NCI-H146 treated with DMSO at 0.1 percent for 48 hours (cell line): ENCODE measurements around the gene COL24A1.
"Not testable (repeated sequence)": the region's sequence is repeated elsewhere in the genome, so short reads cannot be mapped to it uniquely, and the experiment has no call there.

Experiments
- DNase-seq: peaks from one replicate; lab custom pipeline; 2025; ENCODE audit not compliant: unreplicated experiment; lab: John Stamatoyannopoulos, UW

The COL24A1 gene

DNA sequence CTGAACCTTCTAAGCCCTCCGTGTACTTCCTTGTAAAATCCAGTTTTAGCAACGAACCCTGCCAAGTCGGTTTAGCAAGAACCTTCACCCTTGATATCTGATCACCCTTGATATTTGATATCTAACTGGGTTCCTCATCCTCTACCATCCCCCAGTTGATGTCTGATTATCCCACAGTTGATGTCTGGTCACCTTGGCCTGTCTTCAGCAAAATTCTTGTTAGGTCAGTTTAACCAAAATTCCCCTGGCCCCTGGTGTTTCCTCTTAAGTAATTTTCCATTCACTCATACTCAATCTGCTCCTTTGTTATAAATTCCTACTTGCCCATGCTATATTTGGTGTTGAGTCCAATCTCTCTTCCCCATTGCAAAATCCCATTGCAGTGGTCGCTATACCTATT lies 333.9 kb downstream of the COL24A1 start:
- DNase-seq = no peak

DNA sequence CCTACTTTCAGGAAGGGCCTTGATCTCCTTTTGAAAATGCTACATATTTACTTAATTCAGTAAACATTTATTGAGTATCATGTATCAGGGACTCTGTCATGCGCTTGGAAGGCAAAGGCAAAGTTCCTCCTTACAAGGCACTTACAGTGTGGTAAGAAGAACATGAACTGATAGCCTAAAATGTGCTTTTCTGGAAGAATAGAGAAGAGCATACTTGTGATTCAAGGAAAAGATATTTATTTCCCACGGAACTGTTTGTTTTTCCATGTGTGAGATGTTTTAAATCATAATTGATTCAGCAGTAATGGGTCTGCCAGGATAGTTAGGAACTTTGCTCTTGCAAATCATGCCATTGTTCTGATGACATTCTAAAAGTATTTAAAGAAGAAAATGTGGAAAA lies 338.2 kb downstream of the COL24A1 start:
- no peak for DNase-seq

DNA sequence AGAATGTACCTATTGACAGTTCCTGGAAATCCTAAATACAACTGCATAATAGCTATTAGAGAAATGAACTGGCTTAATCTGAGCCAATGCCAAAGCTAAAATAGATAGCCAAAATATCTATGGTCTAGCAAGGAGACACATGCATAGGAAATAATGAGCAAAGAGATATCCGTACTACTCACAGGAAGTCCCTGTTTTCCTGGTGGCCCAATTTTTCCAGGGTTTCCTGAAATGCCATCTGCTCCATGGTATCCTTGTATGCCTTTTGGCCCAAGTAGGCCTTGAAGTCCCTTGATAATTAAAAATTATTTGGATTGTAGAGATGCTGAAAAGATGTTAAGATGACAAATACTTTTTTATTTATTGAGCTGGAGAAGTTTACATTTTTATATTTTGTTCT lies 340.0 kb downstream of the COL24A1 start:
- DNase-seq = no peak

DNA sequence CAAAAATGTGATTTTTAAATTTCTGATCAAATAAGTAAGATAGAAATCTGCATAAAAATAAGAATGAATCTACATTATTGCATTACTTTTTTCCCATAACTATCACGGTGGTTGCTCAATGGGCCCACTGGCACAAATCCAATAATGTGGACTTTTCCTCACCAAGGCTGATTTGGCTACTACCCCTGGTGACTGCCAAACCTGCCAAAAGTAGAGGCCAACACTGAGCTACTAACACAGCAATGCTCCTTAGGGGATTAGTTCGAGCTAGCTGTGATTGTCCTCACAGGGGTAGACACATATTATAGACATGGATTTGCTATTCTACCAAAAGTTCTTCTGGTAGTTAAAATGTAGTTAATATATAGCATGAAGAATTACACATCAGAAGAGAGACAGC lies 340.7 kb downstream of the COL24A1 start:
- no peak for DNase-seq

DNA sequence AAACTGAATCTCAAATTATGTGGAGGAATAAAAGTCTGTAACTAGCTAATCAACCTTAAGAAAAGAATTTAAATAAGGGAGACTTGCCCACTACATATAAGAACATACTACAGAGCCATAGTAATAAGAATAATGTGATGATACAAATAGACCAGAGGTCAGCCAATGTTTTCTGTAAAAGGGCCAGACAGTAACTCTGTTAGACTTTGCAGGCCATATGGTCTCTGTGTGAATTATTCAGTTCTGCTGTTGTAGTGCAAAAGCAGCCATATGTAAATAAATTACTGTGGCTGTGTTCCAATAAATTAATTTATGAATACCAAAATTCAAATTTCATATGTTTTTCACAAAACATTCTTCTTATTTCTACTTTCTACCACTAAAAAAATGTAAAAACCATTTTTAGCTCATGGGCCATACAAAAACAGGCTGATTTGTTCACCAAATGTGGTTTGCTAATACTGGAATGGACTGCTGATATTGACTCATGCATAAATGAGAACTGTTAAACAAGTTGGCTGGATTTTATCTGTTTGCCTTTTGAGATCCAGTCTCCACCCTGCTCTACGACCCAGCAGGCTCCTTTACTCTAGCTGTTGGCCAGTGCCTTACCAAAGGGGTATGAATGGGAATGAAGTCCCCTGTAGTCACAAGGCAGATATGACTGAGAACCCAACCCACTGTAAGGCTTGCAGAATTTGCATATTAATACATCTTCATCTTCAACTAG lies 350.2 kb downstream of the COL24A1 start:
- DNase-seq = no peak

DNA sequence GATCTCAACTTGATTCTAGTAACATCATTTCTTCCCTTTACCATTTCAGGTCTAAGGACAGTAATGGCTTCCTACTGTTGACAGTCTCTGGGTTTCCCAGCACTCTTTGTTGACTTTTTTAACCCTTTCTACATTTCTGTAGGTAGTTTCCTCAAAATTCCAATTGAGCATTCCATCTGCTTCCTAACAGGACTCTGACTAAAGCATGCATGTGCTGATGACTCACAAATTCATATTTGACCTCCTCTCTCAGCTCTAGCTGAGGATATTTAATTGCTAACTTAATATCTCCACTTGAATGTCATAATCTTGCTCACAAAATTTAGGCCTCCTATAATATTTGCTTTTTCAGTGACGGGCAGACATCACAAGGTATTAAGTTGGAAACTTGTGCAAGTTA lies 355.1 kb downstream of the COL24A1 start:
- DNase-seq = no peak

DNA sequence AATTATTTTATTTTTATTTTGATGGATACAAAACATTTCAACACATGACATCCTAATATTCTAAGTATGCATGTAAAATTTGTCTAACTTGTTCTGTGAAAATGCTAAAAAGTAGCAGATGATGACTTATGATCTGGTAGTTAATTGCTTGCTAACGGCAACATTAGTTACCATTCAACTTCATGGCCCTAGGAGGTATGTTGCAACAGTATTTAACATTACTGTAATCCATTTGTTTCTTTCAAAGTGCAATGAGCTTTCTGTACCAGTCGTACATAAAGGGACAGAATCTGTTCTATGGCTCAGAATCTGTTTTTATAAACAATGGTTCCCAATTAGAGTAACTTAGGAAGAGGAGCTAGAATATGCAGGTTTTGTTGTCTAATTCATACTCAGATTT lies 356.8 kb downstream of the COL24A1 start:
- no peak for DNase-seq

DNA sequence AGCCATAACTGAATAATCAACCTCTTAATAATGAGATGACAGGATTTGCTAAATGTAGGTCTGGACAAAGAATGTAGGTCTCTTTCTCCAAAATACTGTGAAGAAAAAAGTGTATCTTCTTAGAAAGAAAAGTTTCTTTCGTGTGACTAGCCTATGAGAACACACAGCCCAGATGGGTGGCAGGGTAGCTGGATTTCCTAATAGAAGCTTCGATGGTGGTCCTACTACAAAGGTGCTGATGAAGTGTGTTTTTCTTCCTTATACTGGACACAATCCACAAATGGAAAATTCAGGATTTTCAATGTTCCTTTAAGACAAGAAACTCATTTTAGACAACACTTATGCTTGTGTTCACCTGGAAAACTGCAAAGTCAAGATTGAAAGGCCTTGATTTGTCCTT lies 358.2 kb downstream of the COL24A1 start:
- no peak for DNase-seq

DNA sequence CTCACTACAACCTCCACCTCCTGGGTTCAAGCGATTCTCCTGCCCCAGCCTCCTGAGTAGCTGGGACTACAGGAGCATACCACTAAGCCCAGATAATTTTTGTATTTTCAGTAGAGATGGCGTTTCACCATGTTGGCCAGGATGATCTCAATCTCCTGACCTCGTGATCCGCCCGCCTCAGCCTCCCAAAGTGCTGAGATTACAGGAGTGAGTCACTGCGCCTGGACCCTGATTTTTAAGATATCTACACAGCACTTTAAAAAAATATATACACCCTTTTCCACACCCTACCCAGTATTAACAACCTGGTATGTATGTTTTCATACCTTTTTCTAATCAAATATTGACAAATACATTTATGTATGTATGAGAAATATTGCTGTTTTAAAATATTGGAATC lies 379.6 kb downstream of the COL24A1 start:
- not testable (repeated sequence) for DNase-seq

DNA sequence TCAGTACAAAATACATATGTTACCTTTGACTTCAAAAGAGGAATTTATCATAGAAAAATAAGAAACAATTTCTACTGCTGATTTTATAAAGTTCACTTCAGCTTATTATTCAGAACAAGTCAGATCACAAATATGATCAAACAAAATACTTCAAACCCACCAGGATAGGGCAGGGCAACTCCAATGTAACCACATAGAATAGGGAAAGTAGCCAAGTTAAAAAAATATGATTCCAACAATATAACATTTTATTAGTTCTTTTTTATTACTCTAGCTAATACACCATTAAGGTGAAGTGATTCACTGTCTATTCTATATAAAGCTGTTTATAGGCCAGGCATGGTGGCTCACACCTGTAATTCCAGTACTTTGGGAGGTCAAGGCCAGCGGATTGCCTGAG lies 393.8 kb downstream of the COL24A1 start:
- DNase-seq = no peak

DNA sequence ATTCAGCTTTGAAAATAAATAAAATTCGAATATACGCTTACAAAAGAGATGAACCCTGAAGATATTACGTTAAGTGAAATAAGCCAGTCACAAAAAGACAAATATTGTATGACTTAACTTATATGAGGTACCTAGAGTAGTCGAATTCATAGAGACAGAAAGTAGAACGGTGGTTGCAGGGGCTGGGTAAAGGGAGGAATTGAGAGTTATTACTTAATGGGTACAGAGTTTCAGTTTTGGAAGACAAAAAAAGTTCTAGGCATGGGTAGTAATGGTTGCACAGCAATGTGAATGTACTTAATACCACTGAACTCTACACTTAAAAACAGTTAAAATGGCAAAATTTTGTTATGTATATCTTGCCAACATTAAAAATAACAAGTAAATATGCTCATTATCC lies 399.7 kb downstream of the COL24A1 start:
- DNase-seq = no peak

DNA sequence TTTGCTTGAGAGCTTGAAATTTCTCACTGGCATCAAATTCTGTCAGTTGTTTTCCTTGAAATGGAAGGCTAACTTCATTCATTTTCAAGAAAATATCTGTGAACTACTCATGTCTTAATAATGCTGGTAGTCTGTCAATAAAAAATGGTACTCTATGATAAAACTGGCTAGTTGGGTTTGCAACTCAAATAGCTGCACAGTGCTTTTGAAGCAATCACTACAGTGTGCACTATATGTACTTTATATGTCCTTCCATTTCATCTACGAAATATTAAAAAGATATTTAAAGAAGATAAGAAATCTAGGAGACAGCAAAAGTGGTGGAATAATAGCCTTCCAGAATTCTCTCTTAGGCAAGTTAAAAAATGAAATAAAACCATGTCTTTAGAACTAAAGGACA lies 408.5 kb downstream of the COL24A1 start:
- no peak for DNase-seq

DNA sequence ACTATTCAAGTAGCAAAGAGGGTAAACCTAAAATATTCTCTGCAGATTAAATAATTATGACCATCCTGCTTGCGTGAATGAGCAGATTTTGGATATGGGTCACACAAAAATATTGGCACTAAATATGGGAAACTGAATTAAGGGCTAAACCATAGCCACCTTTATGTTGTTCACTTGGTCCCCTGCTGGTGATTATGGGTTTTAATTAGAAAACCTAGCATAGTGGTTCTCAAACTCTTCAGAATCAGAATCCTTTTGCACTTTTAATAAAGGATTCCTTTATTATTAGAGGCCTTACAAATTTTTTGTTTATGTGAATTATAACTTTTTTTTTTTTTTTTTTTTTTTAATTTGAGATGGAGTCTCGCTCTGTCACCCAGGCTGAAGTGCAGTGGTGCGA lies 409.8 kb downstream of the COL24A1 start:
- no peak for DNase-seq

DNA sequence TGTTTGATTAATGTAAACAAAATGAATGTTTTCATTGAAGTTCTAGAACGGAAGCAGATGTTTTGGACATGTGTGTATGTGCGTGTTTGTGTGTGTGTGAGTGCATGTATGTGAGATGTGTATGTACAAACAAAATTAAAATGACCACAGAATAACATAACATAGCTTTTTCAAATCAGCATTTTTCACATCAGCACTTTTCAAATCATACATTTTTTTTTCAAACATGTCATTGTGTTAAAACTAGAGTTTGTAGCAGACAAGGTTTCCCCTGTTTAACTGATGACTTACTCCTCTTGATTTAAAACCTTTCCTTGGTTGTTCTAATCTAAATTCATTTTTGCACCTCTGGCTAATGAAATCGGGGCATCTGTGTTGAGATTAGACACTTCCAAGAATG lies 412.8 kb downstream of the COL24A1 start:
- no peak for DNase-seq

DNA sequence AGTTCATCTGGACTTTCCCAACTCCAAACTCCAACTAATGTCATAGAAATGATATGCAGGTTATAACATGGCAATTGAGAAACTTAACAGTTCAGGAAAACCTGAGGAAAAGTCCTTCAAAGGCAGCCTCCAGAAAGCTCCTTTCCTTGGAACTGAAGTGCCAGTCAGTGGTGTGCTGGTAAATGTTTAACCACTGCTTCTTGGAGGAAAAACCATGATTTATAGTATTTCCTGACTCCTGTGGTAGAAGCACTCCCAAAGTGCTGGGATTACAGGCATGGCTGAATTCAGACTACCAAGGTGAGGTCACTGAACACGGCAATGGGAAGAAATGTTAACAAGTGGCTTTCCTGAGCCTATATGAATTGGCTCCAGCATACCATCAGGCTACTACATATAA lies 421.6 kb downstream of the COL24A1 start:
- no peak for DNase-seq

DNA sequence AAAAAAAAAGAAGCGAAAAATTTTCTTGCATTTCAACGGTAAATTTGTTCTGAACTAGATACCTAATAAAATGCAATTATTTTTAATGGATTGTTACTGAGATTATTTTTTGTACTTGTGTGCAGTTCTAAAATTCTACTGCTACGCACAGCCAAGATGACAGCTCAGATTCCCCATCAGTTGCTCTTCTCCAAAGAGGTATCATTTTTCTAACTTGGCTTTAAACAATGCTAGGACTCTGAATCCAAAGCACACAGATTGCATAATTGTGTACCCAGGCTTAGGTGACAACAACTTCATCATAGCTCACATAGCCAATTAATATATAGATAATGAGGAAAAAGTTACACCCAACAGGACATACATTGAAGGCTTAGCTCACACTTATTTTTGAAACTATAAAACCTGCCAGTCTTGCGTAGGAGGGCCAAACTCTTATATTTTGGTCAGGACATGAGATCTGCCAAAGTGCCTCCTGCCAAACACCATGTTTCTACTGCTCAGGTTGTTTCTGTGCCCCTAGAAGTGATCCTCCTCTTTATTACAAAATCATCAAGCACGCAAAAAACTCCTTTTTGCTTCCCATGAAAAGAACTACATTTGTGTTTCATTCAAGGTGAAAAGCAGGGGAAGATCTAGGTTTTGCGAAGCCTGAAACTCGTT lies 437.8 kb downstream of the COL24A1 start:
- DNase-seq = no peak

DNA sequence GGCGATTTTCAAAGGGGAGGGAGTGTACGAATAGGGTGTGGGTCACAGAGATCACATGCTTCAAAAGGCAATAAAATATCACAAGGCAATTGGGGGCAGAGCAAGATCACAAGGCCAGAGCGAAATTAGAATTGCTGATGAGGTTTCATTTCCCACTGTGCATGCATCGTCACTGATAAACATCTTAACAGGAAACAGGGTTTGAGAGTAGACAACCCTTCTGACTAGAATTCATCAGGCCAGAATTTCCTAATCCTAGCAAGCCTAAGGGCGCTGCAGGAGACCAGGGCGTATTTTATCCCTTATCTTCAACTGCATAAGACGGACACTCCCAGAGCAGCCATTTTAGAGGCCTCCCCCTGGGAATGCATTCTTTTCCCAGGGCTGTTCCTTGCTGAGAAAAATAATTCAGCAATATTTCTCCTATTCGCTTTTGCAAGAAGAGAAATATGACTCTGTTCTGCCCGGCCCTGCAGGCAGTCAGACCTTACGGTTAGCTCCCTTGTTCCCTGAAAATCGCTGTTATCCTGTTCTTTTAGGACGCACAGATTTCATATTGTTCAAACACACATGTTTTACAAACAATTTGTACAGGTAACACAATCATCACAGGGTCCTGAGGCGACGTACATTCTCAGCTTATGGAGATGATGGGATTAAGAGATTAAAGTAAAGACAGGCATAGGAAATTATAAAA lies 442.0 kb downstream of the COL24A1 start:
- not testable (repeated sequence) for DNase-seq

DNA sequence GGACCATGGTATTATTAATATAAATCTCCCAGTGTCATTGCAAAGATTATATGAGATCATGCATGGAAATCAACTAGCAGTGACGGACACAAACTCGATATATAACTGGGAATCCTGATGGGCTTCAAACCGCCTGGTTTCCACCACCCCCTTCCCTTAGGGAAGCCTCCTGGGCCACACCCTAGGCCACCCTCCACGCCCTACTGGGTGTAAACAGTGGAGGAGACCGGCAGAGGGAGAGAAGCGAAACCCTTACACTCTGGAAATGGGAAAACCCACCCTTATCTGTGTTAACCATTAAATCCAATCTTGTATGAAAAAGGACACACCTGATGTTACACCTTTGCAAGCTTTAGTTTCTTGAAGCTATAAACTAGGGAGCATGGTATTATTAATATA lies 447.7 kb downstream of the COL24A1 start:
- peak; percentile 45 for DNase-seq

DNA sequence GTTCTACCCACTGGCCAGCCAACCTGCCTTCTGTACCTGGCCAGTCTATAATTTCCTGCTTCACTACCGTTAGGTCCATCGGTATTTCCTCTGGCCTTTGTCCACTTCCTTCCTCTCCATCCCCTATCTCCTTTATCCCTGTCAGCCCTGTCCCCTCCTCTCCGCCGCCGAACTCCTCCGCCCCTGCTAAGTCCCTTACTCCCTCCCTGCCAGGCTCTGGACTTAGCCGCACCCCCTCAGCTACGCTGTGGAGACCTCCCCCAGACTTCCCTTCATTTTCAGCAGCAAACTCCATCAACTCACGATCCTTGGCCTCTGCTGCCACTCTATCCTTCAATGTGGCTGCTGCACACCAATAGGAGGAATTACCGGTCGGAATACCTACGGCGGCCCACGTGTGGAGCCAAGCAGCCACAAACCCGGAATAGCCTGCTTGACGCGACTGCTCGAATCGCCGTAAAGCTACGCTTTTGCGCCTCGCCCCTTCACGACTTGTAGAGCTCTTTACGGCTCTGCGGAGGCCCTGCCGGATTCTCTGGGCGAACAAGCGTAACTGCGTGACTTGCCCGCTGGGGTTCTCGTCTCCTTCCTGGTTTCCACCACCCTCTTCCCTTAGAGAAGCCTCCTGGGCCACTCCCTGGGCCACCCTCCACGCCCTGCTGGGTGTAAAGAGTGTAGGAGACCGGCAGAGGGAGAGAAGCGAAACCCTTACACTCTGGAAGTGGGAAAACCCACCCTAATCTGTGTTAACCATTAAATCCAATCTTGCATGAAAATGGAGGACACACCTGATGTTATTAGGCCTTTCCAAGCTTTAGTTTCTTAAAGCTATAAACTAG lies 448.4 kb downstream of the COL24A1 start, which contains the start of gene ZNHIT6:
Gene ZNHIT6 (minus strand): TSS at position 444 of the 839 bp plus-strand sequence. CDS start 149 bp downstream, at position 295.
- peak; percentile 94 for DNase-seq

DNA sequence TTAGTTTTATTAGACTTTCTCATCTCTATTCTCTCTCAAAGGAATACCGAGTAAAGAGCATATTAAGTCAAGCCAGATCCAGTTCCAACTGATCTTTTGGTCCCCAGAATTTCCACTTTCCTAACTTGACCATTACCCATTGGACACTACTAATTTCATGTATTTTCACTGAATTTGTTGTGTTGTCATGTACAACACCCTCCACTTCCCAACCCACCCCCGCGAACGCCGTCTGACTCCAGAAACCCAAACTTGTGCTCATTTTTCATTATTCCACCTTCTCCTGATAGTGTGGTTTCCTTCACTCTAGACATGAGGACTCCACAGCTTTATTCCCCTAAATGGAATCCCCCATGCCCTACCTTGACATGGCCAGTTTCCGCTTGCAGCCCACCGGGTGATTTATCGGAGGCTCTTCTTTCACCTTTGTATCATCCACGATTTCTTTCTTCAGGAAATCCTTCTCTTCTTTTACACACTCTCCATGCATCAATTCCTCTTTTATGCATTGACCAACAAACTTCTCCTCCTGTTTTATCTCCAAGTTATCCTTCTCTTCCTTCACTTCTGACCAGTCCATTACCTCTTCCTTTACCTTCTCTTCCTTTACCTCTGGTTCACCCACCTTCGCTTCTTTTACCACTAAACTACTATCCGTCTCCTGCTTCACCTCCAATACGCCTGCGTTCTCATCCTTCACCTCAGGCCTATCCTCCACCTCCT lies 449.1 kb downstream of the COL24A1 start:
- DNase-seq = peak; percentile 41

DNA sequence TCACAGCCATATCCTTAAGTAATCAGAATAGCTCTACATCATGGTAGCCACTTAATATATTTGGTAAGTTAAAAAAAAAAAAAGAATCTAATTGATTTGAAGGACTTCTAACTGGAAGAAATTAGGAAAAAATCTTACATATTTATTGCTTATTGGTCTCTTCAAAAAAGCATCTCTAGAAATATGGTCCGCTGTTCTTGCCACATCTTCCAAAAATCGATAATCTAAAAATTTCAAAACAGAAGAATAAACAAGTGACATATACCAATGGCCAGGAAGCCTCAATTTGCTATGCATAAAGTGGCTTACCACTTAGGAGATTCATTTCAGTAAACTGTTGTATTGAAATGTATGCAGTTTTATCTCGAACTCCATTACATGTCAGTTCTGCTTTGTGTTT lies 450.6 kb downstream of the COL24A1 start:
- DNase-seq = no peak
